CD14-positive monocyte (primary cell): ENCODE data around the gene ECHDC3. TPM values are rescaled to one million over a fixed set of nuclear protein-coding genes. Genes with fewer than 3 reads are reported as not detected.

ENCODE experiments used
- DNase-seq, 3 donors: peaks; one replicate each; pipeline ENCODE4 v3.0.0-alpha.2; 2011 to 2022
- H2AFZ ChIP-seq: 2 replicates; pipeline ENCODE4 v1.6.0; 2012; ENCODE audit warnings: mild to moderate bottlenecking, low read depth, low read length, inconsistent platforms; ENCODE audit not compliant: insufficient read depth, poor library complexity, severe bottlenecking
- H3K27ac ChIP-seq, 2 donors: 1 replicate in 1 of 2; 2 replicates in 1 of 2; pipeline ENCODE4 v1.5.1; 2012 to 2013; ENCODE audit warnings: low read length in 2 of 2, control low read depth in 1 of 2, inconsistent platforms in 1 of 2, low read depth in 1 of 2, mild to moderate bottlenecking in 1 of 2
- H3K27me3 ChIP-seq, 2 donors: one replicate each; pipeline versions ENCODE4 v1.6.0 to v1.6.1; 2011 to 2013; ENCODE audit warnings: low read length in 2 of 2; ENCODE audit not compliant: control insufficient read depth in 2 of 2, insufficient read depth in 2 of 2
- H3K36me3 ChIP-seq, 2 donors: replicated peaks in 1 of 2; 1 replicate in 1 of 2; 2 replicates in 1 of 2; pipeline versions ENCODE4 v1.5.1 to v1.6.1; 2012 to 2013; ENCODE audit warnings: low read length in 2 of 2, control low read depth in 1 of 2, inconsistent platforms in 1 of 2, mild to moderate bottlenecking in 1 of 2; ENCODE audit not compliant: insufficient read depth in 2 of 2, control insufficient read depth in 1 of 2
- H3K4me1 ChIP-seq, 2 donors: 1 replicate in 1 of 2; 2 replicates in 1 of 2; pipeline versions ENCODE4 v1.5.1 to v1.6.1; 2012 to 2013; ENCODE audit warnings: low read length in 2 of 2, control low read depth in 1 of 2, inconsistent platforms in 1 of 2, mild to moderate bottlenecking in 1 of 2, moderate library complexity in 1 of 2; ENCODE audit not compliant: insufficient read depth in 2 of 2, control insufficient read depth in 1 of 2
- H3K4me2 ChIP-seq: replicated peaks from 2 replicates; pipeline ENCODE3; 2012; ENCODE audit warnings: low read length, moderate library complexity, mild to moderate bottlenecking; ENCODE audit not compliant: poor library complexity, severe bottlenecking; ENCODE audit errors: extremely low read depth
- H3K4me3 ChIP-seq, 3 experiments: fragments of 200-600 bp in 1 of 3; sonication (generic) in 1 of 3; replicated peaks in 1 of 3; 1 replicate in 2 of 3; 2 replicates in 1 of 3; pipeline ENCODE4 v1.5.1; 2011 to 2013; ENCODE audit warnings: low read length in 3 of 3, mild to moderate bottlenecking in 3 of 3, control low read depth in 2 of 3, low read depth in 2 of 3, inconsistent platforms in 1 of 3, moderate library complexity in 1 of 3
- H3K79me2 ChIP-seq: 2 replicates; pipeline ENCODE4 v1.6.0; 2012; ENCODE audit warnings: mild to moderate bottlenecking, control low read depth, inconsistent platforms, low read length, moderate library complexity; ENCODE audit not compliant: insufficient read depth
- H3K9ac ChIP-seq: 2 replicates; pipeline ENCODE4 v1.6.0; 2017; ENCODE audit warnings: low read length, mild to moderate bottlenecking; ENCODE audit not compliant: insufficient read depth, poor library complexity, severe bottlenecking
- H3K9me3 ChIP-seq, 2 donors: replicated peaks in 1 of 2; 1 replicate in 1 of 2; 2 replicates in 1 of 2; pipeline versions ENCODE4 v1.5.1 to v1.6.1; 2012 to 2013; ENCODE audit warnings: low read length in 2 of 2, control low read depth in 1 of 2; ENCODE audit not compliant: control insufficient read depth in 1 of 2, insufficient read depth in 1 of 2
- H4K20me1 ChIP-seq: 2 replicates; pipeline ENCODE4 v1.6.0; 2012; ENCODE audit warnings: mild to moderate bottlenecking, low read length, control low read depth, moderate library complexity; ENCODE audit not compliant: insufficient read depth
- H3K27ac Mint-ChIP-seq, 7 donors: one replicate each; pipeline ENCODE4 v1.8.0; 2020; ENCODE audit warnings: mild to moderate bottlenecking in 7 of 7, mixed read lengths in 7 of 7, moderate library complexity in 6 of 7, inconsistent platforms in 2 of 7
- H3K27me3 Mint-ChIP-seq, 3 donors: one replicate each; pipeline ENCODE4 v1.8.0; 2021 to 2022; ENCODE audit warnings: low read depth in 3 of 3, mild to moderate bottlenecking in 3 of 3, mixed read lengths in 3 of 3, moderate library complexity in 3 of 3, inconsistent platforms in 1 of 3
- H3K36me3 Mint-ChIP-seq, 2 donors: one replicate each; pipeline ENCODE4 v1.8.0; 2020; ENCODE audit warnings: mixed read lengths in 2 of 2, inconsistent platforms in 1 of 2, mild to moderate bottlenecking in 1 of 2
- H3K4me1 Mint-ChIP-seq: one replicate; pipeline ENCODE4 v1.8.0; 2020; ENCODE audit warnings: mild to moderate bottlenecking, mixed read lengths
- H3K4me3 Mint-ChIP-seq, 2 donors: one replicate each; pipeline ENCODE4 v1.8.0; 2020; ENCODE audit warnings: mild to moderate bottlenecking in 2 of 2, mixed read lengths in 2 of 2, moderate library complexity in 1 of 2
- H3K9me3 Mint-ChIP-seq, 7 donors: one replicate each; pipeline ENCODE4 v1.8.0; 2020 to 2022; ENCODE audit warnings: mixed read lengths in 7 of 7, mild to moderate bottlenecking in 6 of 7, moderate library complexity in 6 of 7, inconsistent platforms in 2 of 7
- WGBS: methylation state at CpG from one replicate; pipeline ENCODE4 v1.1.5; 2013; ENCODE audit warnings: missing lambda C conversion rate; ENCODE audit not compliant: insufficient coverage; 5-methylcytosine and 5-hydroxymethylcytosine counted together
- intact Hi-C, 2 donors: fragments of 100-400 bp; cut with micrococcal nuclease; formaldehyde crosslinking; loops; one replicate each; pipeline versions ENCODE4 v1.15.0 to v1.15.1; 2023
- polyA plus RNA-seq, 3 donors: library from polyadenylated mRNA; depleted of rRNA in 1 of 3; unstranded in 2 of 3; stranded (reverse) in 1 of 3; fragments of 300-500 nt in 2 of 3; fragments of >200 nt in 1 of 3; fragmentation: Illumina TruSeq in 2 of 3; gene quantifications; 1 replicate in 2 of 3; 2 replicates in 1 of 3; pipeline ENCODE4 v1.2.3, GENCODE V29; 2012 to 2021
- TF ChIP-seq, protein P1 (sequence below): fragments of 200-600 bp; IDR thresholded peaks from one replicate; pipeline ENCODE4 v1.8.0; 2022; ENCODE audit warnings: antibody characterized with exemption, mild to moderate bottlenecking

ECHDC3 gene
- polyA plus RNA-seq, 3 donors, result 9.2 to 10.6 (median 9.4) TPM

DNA sequence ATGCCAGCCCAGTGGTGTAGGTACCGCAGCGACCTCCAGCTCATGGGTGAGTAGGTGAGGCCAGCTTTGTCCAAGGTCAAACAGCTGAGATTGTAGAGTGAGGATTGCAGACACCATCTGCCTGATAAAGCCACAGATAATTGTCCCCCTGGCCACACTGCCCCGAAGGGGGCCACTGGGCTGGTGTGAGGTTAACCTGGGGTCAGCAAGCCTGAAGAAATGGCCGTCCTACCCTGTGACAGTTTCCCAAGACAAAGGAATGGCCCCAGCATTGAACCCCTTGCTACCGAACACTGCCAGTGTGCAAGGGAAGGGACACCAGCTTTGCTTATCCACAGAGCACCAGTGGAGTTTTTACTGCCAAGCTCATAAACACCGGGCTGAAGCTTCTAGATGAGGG lies 23.0 kb downstream of the ECHDC3 start:
- Mint-ChIP-seq H3K4me1 (no peaks in the 10 kb centered on the region), H3K4me3 (no peak overlapping the region), H3K36me3 (peaks cover 43 to 52% of the 10 kb centered on the region in 2 donors), H3K9me3 (peaks cover 0 to 9% (median 1%) of the 10 kb centered on the region in 7 donors), H3K27ac (peak overlapping the region in 1 of 7 donors; percentile 31), H3K27me3 (peaks cover 2 to 3% (median 3%) of the 10 kb centered on the region in 3 donors)
- H3K4me2 ChIP-seq, result no peak overlapping the region
- peaks cover 2 to 46% of the 10 kb centered on the region in 2 donors for H3K36me3 ChIP-seq
- WGBS, result 91% methylated on average over 4 of the region's 6 CpGs
- TF ChIP-seq, protein P1, sequence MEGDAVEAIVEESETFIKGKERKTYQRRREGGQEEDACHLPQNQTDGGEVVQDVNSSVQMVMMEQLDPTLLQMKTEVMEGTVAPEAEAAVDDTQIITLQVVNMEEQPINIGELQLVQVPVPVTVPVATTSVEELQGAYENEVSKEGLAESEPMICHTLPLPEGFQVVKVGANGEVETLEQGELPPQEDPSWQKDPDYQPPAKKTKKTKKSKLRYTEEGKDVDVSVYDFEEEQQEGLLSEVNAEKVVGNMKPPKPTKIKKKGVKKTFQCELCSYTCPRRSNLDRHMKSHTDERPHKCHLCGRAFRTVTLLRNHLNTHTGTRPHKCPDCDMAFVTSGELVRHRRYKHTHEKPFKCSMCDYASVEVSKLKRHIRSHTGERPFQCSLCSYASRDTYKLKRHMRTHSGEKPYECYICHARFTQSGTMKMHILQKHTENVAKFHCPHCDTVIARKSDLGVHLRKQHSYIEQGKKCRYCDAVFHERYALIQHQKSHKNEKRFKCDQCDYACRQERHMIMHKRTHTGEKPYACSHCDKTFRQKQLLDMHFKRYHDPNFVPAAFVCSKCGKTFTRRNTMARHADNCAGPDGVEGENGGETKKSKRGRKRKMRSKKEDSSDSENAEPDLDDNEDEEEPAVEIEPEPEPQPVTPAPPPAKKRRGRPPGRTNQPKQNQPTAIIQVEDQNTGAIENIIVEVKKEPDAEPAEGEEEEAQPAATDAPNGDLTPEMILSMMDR, result no peak
- no peak for DNase-seq
- H4K20me1 ChIP-seq, result no peaks in the 10 kb centered on the region
- H3K9ac ChIP-seq, result no peak overlapping the region
- peaks cover 0 to 2% of the 10 kb centered on the region in 2 donors for H3K9me3 ChIP-seq
- H3K79me2 ChIP-seq, result no peaks in the 10 kb centered on the region
- H3K4me3 ChIP-seq, result no peak overlapping the region
- H3K4me1 ChIP-seq, result no peaks in the 10 kb centered on the region
- no peak overlapping the region for H3K27ac ChIP-seq
- intact Hi-C loops, result no loop called here
- no peak overlapping the region for H2AFZ ChIP-seq
- H3K27me3 ChIP-seq, result no peaks in the 10 kb centered on the region

DNA sequence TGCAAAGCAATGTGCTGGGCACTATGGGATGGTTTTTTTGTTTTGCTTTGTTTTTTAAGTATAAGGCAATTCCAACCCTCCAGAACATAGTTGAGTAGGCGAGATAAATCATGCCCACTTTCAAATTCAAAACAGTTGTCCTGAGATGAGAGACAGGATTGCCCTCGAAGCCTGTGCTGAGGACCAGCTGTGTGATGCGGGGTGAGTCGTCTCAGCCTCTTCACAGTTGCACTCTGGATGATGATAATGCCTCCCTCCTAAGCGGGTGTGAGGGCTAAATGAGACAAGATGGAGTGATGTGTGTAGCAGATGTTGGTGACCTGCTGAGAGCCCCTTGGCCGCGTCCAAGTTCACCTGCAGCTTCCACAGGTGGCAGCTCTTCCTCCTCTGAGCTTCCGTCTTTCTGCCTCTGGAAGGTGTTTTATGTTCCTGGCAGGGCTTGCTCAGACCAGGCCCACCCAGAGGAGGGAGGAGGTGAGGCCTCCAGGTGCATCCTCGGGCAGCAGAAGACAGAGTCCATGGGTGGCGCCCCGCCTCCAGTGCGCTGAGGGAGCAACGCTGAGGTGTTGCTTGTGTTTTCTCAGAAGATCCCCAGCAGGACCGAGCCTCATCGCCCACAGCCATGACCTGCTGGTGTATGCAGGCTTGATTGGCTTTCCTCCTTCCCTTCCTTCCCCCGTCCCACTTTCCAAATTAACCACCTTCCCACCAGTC lies 30.6 kb downstream of the ECHDC3 start:
- Histone ChIP-seq H3K9ac (no peak overlapping the region), H3K27ac (no peak overlapping the region), H3K27me3 (no peaks in the 10 kb centered on the region), H3K4me3 (no peak overlapping the region), H2AFZ (no peak overlapping the region), H3K4me1 (no peaks in the 10 kb centered on the region), H4K20me1 (no peaks in the 10 kb centered on the region), H3K79me2 (no peaks in the 10 kb centered on the region), H3K36me3 (no peaks in the 10 kb centered on the region), H3K4me2 (no peak overlapping the region), H3K9me3 (no peaks in the 10 kb centered on the region)
- no peak overlapping the region for H3K27ac Mint-ChIP-seq
- H3K4me3 Mint-ChIP-seq, result no peak overlapping the region
- no peaks in the 10 kb centered on the region for H3K9me3 Mint-ChIP-seq
- 83% methylated on average over 7 of the region's 16 CpGs for WGBS
- TF ChIP-seq, protein P1, result no peak
- no peak for DNase-seq
- intact Hi-C loops, result no loop called here
- peaks cover 2 to 10% (median 3%) of the 10 kb centered on the region in 3 donors for H3K27me3 Mint-ChIP-seq
- no peaks in the 10 kb centered on the region for H3K4me1 Mint-ChIP-seq
- no peaks in the 10 kb centered on the region for H3K36me3 Mint-ChIP-seq
